ENCODE measurements around the gene RPS18.
"Not testable (repeated sequence)": the region's sequence is repeated elsewhere in the genome, so short reads cannot be mapped to it uniquely, and the experiment has no call there.

RPS18 gene

GRCh38 chr6:33271468-33272274 lies at the start of gene RPS18, which contains the start of gene VPS52:
Gene RPS18 (plus strand): TSS chr6:33272075. CDS start chr6:33272120, 45 bp downstream.
Gene VPS52 (minus strand): TSS chr6:33271876. CDS start chr6:33271675, 201 bp downstream.
- peak; percentile 93 for DNase-seq

- DNase-seq = not testable (repeated sequence)
These were observed 45.3 kb upstream of the RPS18 start for GRCh38 chr6:33226503-33227120.

- no peak for DNase-seq
These were observed 36.6 kb upstream of the RPS18 start for GRCh38 chr6:33235221-33235634.

- DNase-seq = no peak
These were observed 35.5 kb upstream of the RPS18 start for GRCh38 chr6:33236328-33236727.

DNA sequence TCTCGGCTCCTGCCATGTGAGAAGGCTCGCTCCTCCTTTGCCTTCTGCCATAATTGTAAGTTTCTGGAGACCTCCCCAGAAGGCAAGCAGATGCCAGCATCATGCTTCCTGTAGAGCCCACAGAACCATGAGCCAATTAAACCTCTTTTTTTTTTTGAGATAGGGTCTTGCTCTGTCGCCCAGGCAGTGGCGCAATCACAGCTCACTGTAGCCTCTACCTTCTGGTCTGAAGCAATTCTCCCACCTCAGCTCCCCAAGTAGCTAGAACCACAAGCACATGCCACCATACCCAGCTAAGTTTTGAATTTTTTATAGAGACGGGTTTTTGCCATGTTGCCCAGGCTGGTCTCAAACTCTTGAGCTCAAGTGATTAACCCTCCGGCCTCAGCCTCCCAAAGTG lies 35.0 kb upstream of the RPS18 start:
- no peak for DNase-seq

- no peak for DNase-seq
These were observed 34.1 kb upstream of the RPS18 start for GRCh38 chr6:33237741-33238140.

GRCh38 chr6:33241968-33242367 lies 29.9 kb upstream of the RPS18 start:
- no peak for DNase-seq

DNA sequence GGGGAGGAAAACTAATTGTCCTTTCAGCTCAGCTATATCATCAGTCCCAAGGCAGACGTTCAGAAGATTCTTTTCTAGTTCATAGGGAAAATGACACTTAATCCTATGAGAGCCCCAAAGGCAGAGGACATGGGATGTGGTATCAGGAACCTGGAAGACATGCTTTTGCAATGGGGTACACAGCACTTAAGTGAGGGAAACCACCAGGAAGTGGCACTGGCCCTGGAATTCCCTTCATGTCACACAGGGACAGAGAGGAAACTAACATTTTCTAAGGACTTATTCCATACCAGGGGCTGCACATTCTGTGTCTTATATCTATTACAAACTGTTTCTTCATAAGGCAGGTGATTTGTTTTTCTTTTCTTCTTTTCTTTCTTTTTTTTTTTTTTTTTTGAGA lies 28.4 kb upstream of the RPS18 start:
- no peak for DNase-seq

- DNase-seq = peak; percentile 45
These were observed 23.8 kb upstream of the RPS18 start for GRCh38 chr6:33247977-33248642.

DNA sequence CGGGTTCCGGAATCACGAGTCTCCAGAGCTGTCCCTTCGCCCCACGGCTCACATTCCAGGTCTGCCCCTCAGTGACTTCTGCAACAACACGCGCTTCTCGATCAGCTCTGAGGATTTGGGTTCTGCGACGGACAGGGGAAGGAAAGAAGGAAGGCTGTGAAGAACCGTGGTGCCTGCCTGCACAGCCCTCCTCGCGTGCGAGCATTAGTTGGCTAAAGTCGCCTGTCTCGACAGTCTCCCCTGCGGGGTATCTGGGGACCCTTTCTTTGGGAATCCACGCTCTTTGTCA lies 23.3 kb upstream of the RPS18 start:
- DNase-seq = peak; percentile 45

DNA sequence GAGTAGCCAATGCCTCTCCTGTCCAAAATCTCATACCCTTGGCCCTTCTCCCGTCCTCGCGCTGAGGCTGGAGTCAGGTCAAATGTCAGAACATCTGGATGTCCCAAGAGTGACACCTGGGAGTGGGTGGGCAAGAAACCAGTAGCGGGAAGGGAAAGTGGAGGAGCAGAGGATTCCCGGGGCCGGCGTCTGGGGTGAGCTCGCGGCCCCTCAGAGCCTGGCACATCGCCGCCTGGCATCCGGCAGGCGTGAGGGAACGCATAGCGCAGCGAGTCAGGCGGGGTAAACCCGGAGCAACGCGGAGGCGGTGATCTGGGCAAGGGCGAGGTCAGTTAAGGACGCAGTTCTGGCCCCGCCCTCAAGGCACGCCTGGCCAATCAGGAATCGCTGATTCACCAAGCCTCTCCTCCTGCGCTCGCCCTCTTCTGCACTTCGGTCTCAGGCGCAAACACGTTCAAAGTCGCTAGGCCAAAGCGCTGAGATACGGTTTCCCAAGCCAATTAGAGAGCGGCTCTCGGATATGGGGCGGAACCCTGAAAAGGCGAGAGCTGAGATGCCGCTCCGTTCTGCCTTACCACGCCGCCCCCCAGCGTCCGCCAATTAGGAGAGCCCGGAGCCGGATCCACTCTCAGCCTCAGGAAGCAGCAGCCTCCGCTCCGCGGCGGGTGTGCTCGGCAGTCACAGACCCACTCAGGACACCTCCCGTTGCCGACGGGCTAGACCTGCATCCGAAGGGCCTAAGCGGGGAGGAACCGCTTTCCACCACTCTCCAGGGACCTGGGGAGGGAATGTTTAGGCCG lies 22.7 kb upstream of the RPS18 start:
- peak; percentile 97 for DNase-seq

DNA sequence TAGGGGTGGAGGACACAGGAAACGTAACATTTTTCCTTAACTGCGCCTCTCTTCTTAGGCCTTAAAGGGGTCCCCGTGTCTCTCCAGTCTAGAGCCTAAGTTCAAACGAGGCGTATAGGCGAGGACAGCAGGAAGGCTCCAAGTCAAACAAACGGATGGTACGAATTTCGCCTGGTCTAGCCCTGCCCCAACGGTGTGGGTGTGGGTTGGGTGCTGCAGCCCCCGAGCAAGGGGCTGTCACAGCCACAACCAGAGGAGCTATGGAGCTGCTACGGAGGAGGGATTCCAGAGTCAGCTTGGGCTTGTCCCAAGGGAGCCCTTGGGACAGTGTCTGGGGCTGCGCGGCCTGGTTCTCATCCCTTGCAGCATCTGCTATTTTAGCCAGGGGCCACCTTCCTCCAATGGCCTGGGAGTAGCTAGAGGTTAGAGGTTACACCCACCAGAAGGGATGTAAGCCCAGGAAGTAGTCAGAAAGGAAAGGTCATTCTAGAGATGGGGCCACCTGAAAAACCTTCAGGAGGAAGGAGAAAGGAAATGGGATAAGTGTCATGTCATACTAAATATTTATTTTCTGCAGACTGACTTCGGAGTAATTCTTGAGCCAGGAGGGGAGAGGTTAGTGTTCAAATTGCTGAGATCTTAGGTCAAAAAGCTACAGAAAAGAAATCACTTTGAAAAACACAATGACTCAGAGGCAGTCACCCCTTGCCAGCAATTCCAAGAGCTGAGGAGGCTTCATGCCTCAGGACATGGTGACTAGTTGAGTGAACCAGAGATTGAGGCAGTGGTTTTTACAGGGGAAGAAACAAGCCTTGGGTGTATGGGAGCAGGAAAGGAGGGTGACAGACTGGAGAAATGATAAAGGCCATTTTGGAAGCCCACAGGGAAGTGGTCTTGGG lies 21.9 kb upstream of the RPS18 start:
- no peak for DNase-seq

DNA sequence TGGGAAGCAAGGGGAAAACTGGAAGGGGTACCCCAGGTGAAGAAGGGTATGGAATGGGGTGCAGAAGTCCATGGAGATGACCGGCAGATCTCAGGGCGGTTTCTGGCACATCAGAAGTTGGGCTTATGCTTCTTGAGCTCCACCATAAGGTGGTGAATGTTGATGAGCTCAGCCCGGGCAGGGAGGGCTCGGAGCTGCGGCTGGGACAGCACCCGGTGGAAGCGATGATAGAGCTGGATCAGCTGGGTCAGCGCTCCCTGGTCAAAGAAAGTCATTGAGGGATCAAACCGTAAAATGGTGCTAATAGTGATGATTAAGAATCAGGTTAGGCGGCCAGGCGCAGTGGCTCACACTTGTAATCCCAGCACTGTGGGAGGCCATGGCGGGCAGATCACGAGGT lies 21.1 kb upstream of the RPS18 start:
- no peak for DNase-seq

DNA sequence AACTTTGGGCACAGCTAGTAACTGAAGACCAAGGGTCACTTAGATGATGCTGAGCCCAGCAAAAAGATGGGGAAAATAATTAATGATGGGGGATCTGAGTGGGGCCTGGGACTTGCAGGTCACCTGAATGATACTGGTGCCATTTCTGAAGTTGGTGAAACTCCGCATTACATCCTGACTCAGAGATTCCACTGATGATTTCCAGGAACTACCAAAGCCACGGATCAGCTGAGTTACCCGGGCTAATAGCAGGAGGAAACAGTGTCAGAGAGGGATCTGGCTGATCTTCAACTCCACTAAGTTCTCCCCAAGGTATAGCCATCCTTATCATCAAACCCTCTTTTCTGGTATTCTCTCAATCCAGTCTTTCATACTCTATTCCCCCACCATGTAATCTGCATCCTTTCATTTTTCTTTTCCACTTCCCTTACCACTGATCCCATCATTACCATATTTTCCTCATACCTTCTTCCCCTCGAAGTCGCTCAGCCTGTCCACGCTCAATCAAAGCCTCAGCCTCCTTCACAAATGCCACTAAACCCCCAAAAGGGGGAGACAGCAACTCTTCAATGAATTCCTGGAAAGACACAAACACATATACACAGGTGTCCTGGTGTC lies 20.4 kb upstream of the RPS18 start:
- DNase-seq = no peak

DNA sequence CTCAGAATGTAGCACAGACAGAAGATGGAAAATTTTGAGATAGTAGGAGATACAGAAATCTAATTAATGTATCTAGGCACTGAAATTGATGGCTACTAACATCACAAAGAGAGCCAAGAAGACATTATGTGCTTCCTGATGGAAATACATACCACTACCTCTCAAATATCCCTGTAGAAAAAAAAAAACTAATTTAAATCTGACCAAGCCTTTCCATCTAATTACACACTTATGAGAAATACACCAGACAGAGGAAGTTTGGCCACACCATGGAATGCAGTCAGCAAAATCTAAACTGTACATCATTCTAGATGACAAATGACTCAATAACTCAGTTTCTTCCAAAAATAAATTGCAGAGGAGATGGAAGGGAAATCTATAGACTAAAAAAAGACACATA lies 19.1 kb upstream of the RPS18 start:
- DNase-seq = no peak

GRCh38 chr6:33254591-33254990 lies 17.3 kb upstream of the RPS18 start:
- DNase-seq = no peak

DNA sequence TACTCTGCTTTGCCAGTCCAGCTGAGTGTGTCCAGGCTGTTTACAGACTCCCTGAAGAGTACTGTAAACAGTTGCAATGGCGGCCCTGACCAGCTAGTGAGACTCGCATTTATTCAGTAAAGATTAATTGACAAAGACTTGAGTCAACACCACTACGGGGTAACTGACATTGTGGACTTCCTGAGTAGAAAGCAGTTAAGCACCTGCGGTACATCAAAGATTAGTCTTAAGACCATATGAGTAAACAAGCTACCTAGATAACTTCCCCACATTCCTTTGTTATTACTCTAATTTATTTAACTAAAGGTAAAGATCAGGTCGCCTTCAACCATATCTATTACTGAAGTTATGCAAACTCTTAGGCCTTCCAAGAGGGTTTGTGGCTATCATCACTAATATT lies 12.8 kb upstream of the RPS18 start:
- DNase-seq = no peak

DNA sequence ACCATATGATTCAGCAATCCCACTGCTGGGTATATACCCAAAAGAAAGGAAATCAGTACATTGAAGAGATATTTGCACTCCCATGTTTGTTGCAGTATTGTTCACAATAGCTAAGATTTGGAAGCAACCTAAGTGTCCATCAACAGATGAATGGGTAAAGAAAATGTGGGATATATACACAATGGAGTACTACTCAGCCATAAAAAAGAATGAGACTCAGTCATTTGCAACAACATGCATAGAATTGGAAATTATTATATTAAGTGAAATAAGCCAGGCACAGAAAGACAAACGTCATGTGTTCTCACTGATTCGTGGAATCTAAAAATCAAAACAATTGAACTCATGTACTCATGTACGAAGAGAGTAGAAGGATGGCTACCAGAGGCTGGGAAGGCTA lies 9.4 kb upstream of the RPS18 start:
- not testable (repeated sequence) for DNase-seq

GRCh38 chr6:33264015-33264414 lies 7.9 kb upstream of the RPS18 start:
- no peak for DNase-seq

- peak; percentile 50 for DNase-seq
These were observed 783 bp upstream of the RPS18 start for GRCh38 chr6:33271117-33271467.

DNA sequence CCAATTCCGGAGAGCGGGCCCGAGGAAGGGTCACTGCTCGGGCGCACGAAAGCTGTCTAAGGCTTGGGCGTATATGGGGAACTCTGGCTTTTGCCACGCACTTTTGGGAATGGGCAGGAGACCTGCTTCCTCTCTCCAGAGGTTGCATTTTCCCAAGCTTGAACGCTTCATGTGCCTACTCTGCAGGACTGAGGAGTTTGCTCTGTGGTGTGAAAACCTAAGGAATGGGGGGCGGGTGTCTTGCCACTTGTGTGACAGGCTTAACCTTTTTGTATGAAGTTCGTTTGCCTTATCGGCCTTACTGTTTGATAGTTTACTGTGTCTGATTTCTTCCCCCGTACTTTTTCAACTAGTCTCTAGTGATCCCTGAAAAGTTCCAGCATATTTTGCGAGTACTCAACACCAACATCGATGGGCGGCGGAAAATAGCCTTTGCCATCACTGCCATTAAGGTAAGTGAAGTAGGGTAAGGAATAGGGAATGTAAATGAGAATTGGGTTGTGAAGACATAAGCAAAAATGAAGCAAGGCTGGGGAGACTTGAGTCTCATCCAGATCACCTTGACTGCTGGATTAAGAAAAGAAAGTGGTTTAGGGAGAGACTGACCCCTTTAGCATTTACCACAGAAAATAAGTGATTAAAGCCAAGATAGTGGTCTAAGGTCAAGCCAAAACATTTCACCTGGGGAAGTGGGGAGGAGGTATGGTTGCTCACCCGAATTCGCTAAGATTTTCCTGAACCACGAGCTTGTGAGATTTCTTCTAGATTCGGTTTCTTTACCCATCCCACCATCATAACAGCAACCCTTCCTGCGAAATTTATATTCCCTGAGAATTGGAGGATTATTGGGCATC lies 627 bp downstream of the RPS18 start:
- DNase-seq = no peak

Measured in SHP77 treated with DMSO at 0.1 percent for 48 hours (cell line).